ENCODE data around the gene ATP5MC2.
A peak's percentile ranks its signal among the peaks of the same experiment; 100 is the strongest.

ATP5MC2 gene

DNA sequence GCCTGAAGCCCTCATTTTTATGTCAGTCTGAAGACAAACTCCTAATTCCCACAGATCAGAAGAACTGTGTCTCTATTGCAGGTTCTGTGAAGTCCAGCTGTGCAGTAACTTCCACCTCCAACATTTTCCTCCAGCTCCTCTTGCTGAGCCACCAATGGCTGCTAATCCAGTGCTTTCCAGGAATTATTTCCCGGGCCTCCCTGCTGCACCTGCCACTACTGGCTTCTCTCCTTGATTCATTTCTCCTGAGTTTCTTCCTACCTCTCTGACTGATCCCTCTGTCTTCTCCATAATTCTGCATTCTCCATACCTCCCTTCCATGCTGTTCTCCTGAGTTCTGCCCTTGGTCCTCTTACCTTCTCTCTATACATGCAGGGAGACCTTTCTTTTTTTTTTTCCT, 30.2 kb upstream of the ATP5MC2 start:
- H3K36me3 ChIP-seq (ENCODE audit: insufficient read depth, low read length) = no peaks in the 10 kb centered on the region
- WGBS = 86% methylated on average over 1 of the region's 1 CpG
- H3K4me1 ChIP-seq (ENCODE audit: insufficient read depth, low read length) = no peaks in the 10 kb centered on the region
- peaks cover 27% of the 10 kb centered on the region for H3K27me3 ChIP-seq (ENCODE audit: insufficient read depth, low read length)
- no peak overlapping the region for H3K9ac ChIP-seq (ENCODE audit: low read depth, low read length)
- H3K27ac ChIP-seq (ENCODE audit: low read depth, low read length) = no peak overlapping the region
- no peaks in the 10 kb centered on the region for H3K9me3 ChIP-seq (ENCODE audit: insufficient read depth, low read depth, low read length)
- H3K4me3 ChIP-seq (ENCODE audit: low read length) = no peak overlapping the region

DNA sequence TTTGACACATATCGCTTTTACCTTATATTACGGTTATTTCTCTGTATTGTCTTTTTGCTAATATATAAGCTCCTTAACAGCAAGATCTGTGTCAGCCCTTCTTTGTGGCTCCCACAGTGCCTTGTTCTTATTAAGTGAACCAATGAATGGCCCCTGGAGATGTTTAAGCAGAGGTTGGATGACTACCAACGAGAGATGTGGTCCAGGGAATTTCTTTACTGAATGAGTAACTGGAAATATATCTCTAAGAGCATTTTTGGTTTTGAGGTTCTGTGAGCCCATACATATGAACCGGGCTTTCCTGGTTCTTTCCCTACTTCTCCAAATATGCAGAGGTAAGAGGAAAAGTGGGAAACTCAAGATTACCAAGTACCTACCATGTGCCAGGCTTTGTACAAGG, 27.9 kb upstream of the ATP5MC2 start:
- no peak overlapping the region for H3K27ac ChIP-seq (ENCODE audit: low read depth, low read length)
- WGBS = 82% methylated on average over 4 of the region's 4 CpGs
- H3K9ac ChIP-seq (ENCODE audit: low read depth, low read length) = no peak overlapping the region
- H3K4me3 ChIP-seq (ENCODE audit: low read length) = no peak overlapping the region
- no peaks in the 10 kb centered on the region for H3K36me3 ChIP-seq (ENCODE audit: insufficient read depth, low read length)
- no peaks in the 10 kb centered on the region for H3K9me3 ChIP-seq (ENCODE audit: insufficient read depth, low read depth, low read length)
- H3K4me1 ChIP-seq (ENCODE audit: insufficient read depth, low read length) = no peaks in the 10 kb centered on the region
- H3K27me3 ChIP-seq (ENCODE audit: insufficient read depth, low read length) = peaks cover 44% of the 10 kb centered on the region

DNA sequence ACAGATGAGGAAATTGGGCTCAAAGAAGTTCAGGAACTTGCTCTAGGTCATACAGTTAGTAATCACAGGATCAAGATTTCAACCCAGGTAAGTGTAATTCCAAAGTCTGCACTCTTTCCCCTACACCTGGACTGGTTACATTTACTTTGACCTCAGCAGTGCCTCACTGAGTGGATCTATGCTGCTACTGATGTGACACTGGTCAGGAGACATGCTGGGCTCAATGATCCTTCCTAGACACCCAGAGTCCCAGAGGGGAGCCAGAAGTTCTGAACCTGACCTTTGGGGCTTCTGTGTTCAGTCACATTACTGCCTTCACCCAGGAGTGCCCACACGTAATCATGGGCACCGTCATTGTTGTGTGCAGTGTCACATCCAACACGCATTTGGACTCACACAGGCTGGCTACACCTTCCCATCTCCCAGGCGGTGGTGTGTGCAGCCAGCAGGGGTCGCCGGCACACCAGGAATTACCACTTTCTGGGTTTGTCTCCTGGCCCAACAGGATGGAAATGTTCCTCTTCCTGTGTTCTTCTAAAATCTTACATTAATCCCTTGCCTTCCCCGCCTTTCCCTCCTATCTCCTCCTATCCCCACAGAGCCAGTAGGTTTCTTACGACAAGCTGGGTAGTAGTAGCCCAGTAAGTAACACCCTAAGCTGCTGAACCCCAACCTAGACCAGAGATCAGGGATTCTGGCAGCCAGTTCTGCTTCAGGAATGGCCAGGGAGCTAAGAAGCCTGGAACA, 25.8 kb upstream of the ATP5MC2 start:
- Histone ChIP-seq H3K9me3 (ENCODE audit: insufficient read depth, low read depth, low read length) (no peaks in the 10 kb centered on the region), H3K36me3 (ENCODE audit: insufficient read depth, low read length) (no peaks in the 10 kb centered on the region), H3K4me3 (ENCODE audit: low read length) (no peak overlapping the region), H3K9ac (ENCODE audit: low read depth, low read length) (no peak overlapping the region), H3K4me1 (ENCODE audit: insufficient read depth, low read length) (peaks cover 4% of the 10 kb centered on the region; the same call in 1 of the 2 replicates), H3K27me3 (ENCODE audit: insufficient read depth, low read length) (peaks cover 61% of the 10 kb centered on the region), H3K27ac (ENCODE audit: low read depth, low read length) (no peak overlapping the region)
- WGBS = 3% methylated on average over 8 of the region's 8 CpGs

DNA sequence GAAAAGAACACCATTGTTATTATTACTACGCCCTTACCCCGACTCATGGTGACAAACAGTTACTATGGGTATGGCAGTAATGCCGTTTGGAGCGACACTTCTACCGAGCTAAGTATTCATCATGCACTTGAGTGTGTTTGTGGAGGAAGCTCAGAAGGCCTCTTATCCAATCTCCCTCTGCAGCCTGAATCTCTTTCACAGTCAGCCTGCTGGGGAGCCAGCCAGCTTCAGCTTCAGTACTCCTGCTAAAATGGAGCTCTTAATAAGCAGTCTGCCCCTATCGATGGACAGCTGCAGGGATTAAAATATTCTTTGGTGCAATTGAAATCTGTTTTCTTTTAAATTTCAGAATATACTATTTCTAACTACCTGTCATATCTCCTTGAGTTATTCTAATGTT, 24.7 kb upstream of the ATP5MC2 start:
- Histone ChIP-seq H3K9ac (ENCODE audit: low read depth, low read length) (no peak overlapping the region), H3K27ac (ENCODE audit: low read depth, low read length) (no peak overlapping the region), H3K36me3 (ENCODE audit: insufficient read depth, low read length) (no peaks in the 10 kb centered on the region), H3K4me3 (ENCODE audit: low read length) (no peak overlapping the region), H3K4me1 (ENCODE audit: insufficient read depth, low read length) (peaks cover 12% of the 10 kb centered on the region), H3K9me3 (ENCODE audit: insufficient read depth, low read depth, low read length) (no peaks in the 10 kb centered on the region), H3K27me3 (ENCODE audit: insufficient read depth, low read length) (peaks cover 64% of the 10 kb centered on the region)
- WGBS = 62% methylated on average over 5 of the region's 6 CpGs

DNA sequence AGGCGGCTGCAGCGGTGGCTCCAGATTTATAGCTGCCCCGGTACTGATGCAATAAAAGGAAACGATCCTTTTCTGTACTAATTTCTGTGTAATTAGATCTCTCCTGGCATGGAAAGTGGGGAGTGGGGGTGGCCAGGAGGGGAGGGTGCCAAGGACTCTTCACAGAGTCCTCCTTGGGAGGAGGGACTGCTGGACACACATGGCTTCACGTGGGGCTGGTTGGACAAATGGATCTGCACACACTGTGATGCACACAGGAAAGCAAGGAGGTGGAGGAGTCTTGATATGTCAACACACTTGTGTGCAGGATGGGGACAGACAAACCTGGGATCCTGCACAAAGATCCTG, 23.8 kb upstream of the ATP5MC2 start:
- Histone ChIP-seq H3K4me3 (ENCODE audit: low read length) (no peak overlapping the region), H3K36me3 (ENCODE audit: insufficient read depth, low read length) (no peaks in the 10 kb centered on the region), H3K27me3 (ENCODE audit: insufficient read depth, low read length) (peaks cover 73% of the 10 kb centered on the region), H3K4me1 (ENCODE audit: insufficient read depth, low read length) (peaks cover 17% of the 10 kb centered on the region), H3K27ac (ENCODE audit: low read depth, low read length) (no peak overlapping the region), H3K9ac (ENCODE audit: low read depth, low read length) (no peak overlapping the region), H3K9me3 (ENCODE audit: insufficient read depth, low read depth, low read length) (no peaks in the 10 kb centered on the region)
- 82% methylated on average over 5 of the region's 5 CpGs for WGBS

DNA sequence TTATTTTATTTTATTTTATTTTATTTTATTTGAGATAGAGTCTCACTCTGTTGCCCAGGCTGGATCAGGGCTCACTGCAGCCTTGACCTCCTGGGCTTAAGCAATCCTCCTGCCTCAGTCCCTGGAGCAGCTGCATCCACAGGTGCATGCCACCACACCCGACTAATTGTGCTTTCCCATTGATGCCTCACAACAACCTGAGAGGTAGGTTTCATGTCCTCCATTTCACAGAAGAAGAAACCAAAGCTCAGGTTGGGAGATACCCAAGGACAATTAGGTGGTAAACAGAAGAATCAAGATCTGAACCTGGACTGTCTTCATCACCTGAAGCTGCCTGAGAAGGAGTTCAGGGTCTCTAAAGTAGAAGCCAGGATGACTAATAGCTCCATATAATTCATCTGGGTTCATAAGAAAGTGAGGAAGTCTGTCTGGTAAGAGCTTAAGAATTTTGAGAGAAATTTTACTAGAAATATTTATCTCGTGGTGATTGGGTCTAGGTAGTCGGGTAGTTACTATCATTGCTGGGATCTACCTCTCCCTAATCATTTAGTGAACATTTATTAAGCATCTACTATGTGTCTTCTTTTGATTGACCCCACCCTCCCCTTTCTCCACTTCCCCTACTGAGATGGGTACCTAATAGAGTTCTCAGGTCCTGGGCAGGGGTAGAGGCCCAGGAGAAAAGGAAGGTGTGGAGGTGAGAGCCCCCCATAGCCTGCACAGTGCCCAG, 23.2 kb upstream of the ATP5MC2 start:
- Histone ChIP-seq H3K4me3 (ENCODE audit: low read length) (no peak overlapping the region), H3K4me1 (ENCODE audit: insufficient read depth, low read length) (peaks cover 23% of the 10 kb centered on the region), H3K9me3 (ENCODE audit: insufficient read depth, low read depth, low read length) (no peaks in the 10 kb centered on the region), H3K27me3 (ENCODE audit: insufficient read depth, low read length) (peaks cover 79% of the 10 kb centered on the region), H3K36me3 (ENCODE audit: insufficient read depth, low read length) (no peaks in the 10 kb centered on the region), H3K27ac (ENCODE audit: low read depth, low read length) (no peak overlapping the region), H3K9ac (ENCODE audit: low read depth, low read length) (no peak overlapping the region)
- WGBS = 81% methylated on average over 2 of the region's 3 CpGs

DNA sequence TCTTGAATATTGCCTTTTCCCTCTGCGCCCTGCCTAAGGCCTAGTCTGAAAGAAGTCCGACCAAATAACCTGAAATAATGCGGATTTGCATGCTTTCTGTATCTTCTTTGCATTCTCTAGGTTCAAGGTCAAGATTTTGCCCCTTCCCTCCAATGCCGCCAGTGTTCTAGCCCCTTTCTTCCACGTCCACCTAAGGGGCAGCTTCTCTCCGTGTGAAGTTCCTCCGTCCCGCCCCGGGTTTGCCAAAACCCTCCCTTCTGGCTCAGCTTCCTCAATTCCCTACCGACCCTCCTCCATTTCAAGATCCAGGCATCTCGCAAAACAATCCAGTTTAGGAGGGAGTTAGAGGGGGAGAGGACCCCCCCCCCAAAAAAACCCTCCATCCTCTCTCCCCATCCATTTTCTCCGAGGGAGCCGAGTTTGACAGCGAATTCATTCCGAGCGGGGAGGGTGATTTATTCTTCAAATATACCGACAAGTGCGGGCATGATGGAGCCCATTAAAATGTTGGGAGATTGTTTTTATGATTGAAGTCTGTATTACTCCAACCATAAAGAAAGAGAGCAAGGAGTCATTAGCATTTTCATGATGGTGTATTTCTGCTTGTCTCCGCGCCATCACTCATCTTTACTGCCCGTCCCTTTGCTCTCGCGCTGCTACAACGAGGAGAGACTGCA, 20.9 kb upstream of the ATP5MC2 start:
- Histone ChIP-seq H3K4me3 (ENCODE audit: low read length) (peak overlapping the region; percentile 51), H3K4me1 (ENCODE audit: insufficient read depth, low read length) (peaks cover 24% of the 10 kb centered on the region), H3K27ac (ENCODE audit: low read depth, low read length) (no peak overlapping the region), H3K27me3 (ENCODE audit: insufficient read depth, low read length) (peaks cover 80% of the 10 kb centered on the region), H3K36me3 (ENCODE audit: insufficient read depth, low read length) (no peaks in the 10 kb centered on the region), H3K9ac (ENCODE audit: low read depth, low read length) (no peak overlapping the region), H3K9me3 (ENCODE audit: insufficient read depth, low read depth, low read length) (no peaks in the 10 kb centered on the region)
- WGBS = 47% methylated on average over 21 of the region's 24 CpGs

DNA sequence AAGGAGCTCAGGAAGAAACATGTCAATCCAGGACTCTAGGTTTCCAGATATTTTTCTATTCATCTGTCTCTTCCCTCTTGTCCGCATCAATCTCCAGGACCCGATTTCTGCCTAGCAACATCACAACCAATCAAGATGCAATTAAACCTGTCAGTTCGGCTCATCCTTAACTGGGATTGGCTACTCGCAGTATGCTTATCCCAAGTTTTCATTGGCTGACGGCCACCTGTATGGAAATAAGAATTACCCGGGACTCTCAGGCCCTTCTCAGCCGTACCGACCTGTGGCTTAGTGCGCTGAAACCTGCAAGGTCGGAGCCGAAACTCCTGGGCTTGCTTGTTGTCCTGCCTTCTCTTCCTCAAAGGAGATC, 20.4 kb upstream of the ATP5MC2 start:
- Histone ChIP-seq H3K4me3 (ENCODE audit: low read length) (peak overlapping the region; percentile 52), H3K4me1 (ENCODE audit: insufficient read depth, low read length) (peaks cover 24% of the 10 kb centered on the region), H3K9ac (ENCODE audit: low read depth, low read length) (no peak overlapping the region), H3K27ac (ENCODE audit: low read depth, low read length) (no peak overlapping the region), H3K36me3 (ENCODE audit: insufficient read depth, low read length) (no peaks in the 10 kb centered on the region), H3K9me3 (ENCODE audit: insufficient read depth, low read depth, low read length) (no peaks in the 10 kb centered on the region), H3K27me3 (ENCODE audit: insufficient read depth, low read length) (peaks cover 75% of the 10 kb centered on the region)
- WGBS = 1% methylated on average over 11 of the region's 11 CpGs

DNA sequence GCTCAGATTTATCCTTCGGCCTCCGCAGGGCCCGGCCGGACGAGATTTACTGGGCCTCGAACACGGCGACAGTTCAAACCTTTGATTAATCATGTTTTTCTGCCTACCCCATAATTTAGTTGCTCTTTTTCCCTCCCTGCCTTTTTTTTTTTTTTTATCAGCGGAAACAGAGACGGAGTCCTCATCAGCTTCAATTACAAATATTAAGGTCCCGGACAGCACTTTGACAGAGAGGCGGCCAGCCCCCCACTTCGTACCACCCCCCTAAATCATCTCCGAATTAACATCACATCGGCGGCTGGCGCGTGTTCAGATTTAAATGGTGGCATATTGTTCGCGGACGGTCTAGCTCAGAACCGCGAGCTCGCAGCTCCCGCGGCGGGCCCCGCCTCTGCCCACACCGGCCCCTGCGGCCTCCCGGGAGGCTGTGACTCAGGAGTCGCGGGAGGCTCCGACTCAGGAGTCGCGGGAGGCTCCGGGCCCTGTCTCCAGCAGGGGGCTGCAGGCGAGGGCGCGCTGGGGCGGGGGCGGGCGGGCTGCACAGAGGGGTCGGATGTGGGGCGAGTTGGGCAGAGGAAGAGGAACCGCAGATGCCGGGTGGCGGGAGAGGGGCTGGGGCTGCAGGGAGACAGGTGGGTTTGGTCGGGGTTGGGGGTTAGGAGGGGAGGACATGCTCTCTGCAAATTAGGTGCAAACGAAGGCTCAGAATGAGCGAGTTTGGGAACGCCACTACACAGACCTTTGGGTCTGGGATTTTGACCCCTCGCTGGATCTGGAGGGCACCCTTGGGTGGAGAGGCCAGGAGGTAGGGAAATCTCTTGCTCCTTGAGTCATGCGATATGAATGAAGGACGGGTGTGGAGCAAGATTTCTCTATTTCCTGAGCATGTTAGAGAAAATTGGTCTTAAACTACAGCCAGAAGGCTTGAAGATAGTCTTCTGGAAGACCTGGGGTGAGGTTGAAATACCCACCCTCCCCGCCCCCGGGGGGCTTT, 19.6 kb upstream of the ATP5MC2 start:
- peaks cover 67% of the 10 kb centered on the region for H3K27me3 ChIP-seq (ENCODE audit: insufficient read depth, low read length)
- peaks cover 24% of the 10 kb centered on the region for H3K4me1 ChIP-seq (ENCODE audit: insufficient read depth, low read length)
- H3K9ac ChIP-seq (ENCODE audit: low read depth, low read length) = no peak overlapping the region
- H3K27ac ChIP-seq (ENCODE audit: low read depth, low read length) = peak overlapping the region; percentile 58; the same call in 1 of the 2 replicates
- H3K36me3 ChIP-seq (ENCODE audit: insufficient read depth, low read length) = no peaks in the 10 kb centered on the region
- no peaks in the 10 kb centered on the region for H3K9me3 ChIP-seq (ENCODE audit: insufficient read depth, low read depth, low read length)
- peak overlapping the region; percentile 52 for H3K4me3 ChIP-seq (ENCODE audit: low read length)
- 2% methylated on average over 56 of the region's 57 CpGs for WGBS

DNA sequence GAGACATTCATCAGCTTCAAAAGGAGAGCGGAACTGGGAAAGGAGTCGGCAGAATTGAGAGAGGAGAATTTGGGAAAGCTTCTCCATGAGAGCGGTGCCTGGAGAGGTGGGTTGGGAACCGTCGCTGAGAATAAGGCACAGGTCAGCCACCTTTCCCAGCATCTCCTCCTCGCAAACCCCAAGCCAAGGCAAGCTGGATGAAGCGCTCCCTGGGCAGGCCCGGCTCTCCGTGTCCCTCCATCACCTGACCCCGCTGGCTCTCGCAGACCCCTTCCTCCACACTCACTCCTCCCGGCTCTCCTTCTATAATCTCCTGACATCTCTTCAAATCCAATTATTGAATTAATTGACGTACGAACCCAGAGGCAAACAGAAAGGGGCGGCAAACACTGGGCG, 18.9 kb upstream of the ATP5MC2 start:
- Histone ChIP-seq H3K9me3 (ENCODE audit: insufficient read depth, low read depth, low read length) (no peaks in the 10 kb centered on the region), H3K9ac (ENCODE audit: low read depth, low read length) (no peak overlapping the region), H3K4me1 (ENCODE audit: insufficient read depth, low read length) (peaks cover 24% of the 10 kb centered on the region), H3K4me3 (ENCODE audit: low read length) (peak overlapping the region; percentile 52), H3K36me3 (ENCODE audit: insufficient read depth, low read length) (no peaks in the 10 kb centered on the region), H3K27me3 (ENCODE audit: insufficient read depth, low read length) (peaks cover 60% of the 10 kb centered on the region), H3K27ac (ENCODE audit: low read depth, low read length) (peak overlapping the region; percentile 58; the same call in 1 of the 2 replicates)
- 9% methylated on average over 16 of the region's 16 CpGs for WGBS

Data from HUES64 (cell line).